ENCODE measurements around the gene PHACTR3.

PHACTR3 gene

DNA sequence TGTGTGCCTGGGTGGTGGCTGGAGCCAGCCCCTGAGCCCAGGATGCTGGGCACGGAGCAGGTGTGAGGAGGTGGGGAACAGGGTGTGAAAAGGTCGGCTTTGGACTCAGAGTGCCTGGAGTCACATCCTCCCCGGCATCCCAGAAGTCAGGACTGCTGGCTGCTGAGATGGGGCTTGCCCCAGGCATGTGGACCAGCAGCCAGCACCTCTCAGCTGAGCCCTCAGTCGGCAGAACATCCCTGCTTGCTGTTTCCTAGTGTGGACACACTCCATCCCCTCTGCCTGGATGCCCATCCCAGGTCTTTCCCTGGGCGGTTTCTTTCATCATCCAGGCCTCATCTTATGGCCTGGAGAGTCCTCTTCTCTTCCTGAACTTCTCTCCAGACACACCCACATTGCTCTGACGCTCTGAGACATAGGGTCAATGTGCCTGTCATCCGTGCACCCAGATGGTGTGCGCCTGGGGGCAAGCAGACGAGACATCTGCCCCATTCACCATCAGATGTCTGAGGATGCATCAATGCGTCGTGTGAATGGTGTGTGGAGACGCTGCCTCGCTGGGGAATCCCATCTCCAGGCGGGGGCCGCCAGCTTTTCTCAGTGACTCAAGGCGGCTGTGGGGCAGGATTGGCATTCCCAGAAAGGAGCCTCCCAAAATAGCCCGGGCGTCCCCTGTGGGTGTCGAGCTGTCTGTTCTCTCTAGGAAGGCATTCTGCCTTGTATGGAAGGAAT lies 224.9 kb downstream of the PHACTR3 start:
- TF ChIP-seq, protein P1, sequence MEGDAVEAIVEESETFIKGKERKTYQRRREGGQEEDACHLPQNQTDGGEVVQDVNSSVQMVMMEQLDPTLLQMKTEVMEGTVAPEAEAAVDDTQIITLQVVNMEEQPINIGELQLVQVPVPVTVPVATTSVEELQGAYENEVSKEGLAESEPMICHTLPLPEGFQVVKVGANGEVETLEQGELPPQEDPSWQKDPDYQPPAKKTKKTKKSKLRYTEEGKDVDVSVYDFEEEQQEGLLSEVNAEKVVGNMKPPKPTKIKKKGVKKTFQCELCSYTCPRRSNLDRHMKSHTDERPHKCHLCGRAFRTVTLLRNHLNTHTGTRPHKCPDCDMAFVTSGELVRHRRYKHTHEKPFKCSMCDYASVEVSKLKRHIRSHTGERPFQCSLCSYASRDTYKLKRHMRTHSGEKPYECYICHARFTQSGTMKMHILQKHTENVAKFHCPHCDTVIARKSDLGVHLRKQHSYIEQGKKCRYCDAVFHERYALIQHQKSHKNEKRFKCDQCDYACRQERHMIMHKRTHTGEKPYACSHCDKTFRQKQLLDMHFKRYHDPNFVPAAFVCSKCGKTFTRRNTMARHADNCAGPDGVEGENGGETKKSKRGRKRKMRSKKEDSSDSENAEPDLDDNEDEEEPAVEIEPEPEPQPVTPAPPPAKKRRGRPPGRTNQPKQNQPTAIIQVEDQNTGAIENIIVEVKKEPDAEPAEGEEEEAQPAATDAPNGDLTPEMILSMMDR (IDR thresholded peaks at IDR 0.05; ENCODE audit: extremely low read depth, missing control alignments), result no peak
- no peak for DNase-seq (ENCODE audit: low spot score)

DNA sequence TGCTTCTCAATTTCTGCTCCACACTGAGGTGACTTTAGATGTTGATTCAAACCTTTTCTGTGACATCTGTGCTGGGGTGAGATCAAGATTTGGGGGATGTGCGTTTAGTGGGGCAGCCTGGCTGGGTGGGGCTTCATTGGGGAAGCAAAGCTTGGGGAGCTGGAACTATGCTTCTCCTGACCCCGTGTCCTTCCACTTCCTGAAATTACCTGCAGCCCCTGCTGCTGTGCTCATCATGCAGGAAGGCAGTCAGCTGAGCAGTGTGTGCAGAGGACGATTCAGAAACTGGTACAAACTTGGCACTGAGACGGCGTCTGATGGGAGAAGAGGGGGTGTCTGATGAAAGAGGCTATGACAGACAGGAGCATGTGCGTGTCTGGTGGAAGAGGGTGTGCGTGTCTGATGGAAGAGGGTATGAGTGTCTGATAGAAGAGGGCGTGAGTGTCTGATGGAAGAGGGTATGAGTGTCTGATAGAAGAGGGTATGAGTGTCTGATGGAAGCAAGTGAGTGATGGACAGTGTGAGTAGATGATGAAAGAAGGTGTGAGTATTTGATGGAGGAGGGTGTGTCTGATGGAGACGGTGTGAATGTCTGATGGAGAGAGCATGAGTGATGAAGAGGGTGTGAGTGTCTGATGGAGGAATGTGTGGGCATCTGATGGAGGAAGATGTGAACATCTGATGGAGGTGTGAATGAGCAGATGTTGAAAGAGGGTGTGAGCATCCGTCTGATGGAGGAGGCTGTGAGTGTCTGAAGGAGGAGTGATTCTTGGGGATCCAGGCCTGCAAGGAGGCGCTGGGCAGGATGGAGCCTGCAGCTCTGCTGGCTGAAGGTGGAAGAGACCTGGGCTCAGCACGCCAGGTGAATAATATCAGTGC lies 225.7 kb downstream of the PHACTR3 start:
- TF ChIP-seq, protein P1 (IDR thresholded peaks at IDR 0.05; ENCODE audit: extremely low read depth, missing control alignments), result no peak
- no peak for DNase-seq (ENCODE audit: low spot score)

DNA sequence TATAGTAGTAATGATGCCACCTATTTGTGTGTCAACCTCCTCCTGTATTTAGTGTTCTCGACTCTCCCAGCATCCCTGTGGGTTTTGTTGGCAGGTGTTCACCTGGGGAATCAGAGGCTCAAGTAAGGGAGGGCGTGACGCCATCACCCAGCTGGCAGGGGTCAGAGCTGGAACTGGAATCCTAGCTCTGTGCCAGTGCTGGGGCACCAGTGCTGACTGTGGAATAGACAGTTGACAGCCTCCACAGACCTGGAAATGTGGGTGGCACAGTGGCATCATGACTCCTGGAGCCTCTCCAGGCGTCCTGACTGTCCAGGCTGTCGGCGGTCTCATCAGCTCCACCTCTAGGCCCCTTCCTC lies 226.3 kb downstream of the PHACTR3 start:
- DNase-seq (ENCODE audit: low spot score), result no peak

DNA sequence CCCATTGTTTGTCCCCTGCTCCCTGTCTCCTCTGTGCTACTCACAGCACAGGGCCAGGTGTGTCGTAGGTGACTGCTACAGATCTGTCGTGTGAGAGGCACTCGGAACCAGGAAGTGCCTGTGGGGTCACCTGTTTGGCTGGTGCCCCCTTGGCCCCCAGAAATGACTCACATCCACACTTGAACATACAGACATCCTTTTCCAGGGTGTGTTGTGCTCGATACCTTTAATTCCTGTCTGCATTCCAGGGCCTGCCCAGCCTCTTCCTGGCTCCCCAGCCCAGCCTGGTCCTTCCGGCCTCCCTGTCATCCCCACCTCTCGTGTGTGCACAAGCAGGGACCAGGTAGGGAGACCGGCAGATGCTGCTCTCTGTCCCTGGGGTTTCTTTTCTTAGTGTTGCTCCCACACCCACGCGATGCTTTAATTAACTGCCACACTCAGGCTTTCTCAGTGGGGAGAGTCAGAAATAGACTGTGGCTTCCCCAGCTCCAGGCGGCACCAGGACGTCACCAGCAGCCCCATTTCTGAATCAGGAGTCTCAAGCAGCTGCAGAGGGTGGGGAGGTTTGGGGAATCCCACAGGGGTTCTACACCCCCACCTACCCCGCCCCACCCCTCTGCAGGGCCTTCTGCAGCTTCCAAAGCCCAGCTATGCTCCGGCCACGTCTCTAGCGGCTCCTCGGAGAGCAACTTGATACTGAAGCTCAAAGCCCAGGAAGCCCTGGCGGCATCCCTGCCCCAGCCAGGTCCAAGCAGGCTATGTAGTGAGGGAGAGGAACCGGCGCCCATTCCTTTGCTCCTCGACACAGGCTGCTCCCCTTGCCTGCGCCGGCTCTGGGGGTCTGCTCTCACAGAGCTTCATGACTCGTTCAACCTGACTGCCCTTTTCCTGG lies 226.9 kb downstream of the PHACTR3 start:
- DNase-seq (ENCODE audit: low spot score), result peak; percentile 34

More for the DNA sequence above, 226.3 kb downstream of the PHACTR3 start:
- TF ChIP-seq, protein P1 (IDR thresholded peaks at IDR 0.05; ENCODE audit: extremely low read depth, missing control alignments), result no peak

DNA sequence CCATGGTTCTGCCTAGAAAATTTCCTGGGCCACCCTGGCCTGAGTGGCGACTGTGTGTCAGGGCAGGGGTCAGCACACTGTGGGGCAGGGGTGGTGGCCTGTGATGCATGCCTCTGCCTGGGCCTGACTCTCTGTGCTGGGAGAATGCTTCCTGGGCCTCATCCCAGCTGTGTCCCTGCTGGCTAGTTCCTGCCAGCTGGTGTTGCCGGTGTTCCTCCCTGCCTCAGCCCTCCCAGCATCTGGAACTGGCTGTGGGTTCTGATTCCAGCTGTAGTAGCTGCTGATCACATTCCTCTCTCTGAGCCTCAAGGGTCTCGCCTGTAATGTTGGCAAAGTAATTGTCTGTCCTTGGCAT lies 227.6 kb downstream of the PHACTR3 start:
- TF ChIP-seq, protein P1 (IDR thresholded peaks at IDR 0.05; ENCODE audit: extremely low read depth, missing control alignments), result no peak
- DNase-seq (ENCODE audit: low spot score), result no peak

More for the DNA sequence above, 226.9 kb downstream of the PHACTR3 start:
- TF ChIP-seq, protein P1 (IDR thresholded peaks at IDR 0.05; ENCODE audit: extremely low read depth, missing control alignments), result no peak

DNA sequence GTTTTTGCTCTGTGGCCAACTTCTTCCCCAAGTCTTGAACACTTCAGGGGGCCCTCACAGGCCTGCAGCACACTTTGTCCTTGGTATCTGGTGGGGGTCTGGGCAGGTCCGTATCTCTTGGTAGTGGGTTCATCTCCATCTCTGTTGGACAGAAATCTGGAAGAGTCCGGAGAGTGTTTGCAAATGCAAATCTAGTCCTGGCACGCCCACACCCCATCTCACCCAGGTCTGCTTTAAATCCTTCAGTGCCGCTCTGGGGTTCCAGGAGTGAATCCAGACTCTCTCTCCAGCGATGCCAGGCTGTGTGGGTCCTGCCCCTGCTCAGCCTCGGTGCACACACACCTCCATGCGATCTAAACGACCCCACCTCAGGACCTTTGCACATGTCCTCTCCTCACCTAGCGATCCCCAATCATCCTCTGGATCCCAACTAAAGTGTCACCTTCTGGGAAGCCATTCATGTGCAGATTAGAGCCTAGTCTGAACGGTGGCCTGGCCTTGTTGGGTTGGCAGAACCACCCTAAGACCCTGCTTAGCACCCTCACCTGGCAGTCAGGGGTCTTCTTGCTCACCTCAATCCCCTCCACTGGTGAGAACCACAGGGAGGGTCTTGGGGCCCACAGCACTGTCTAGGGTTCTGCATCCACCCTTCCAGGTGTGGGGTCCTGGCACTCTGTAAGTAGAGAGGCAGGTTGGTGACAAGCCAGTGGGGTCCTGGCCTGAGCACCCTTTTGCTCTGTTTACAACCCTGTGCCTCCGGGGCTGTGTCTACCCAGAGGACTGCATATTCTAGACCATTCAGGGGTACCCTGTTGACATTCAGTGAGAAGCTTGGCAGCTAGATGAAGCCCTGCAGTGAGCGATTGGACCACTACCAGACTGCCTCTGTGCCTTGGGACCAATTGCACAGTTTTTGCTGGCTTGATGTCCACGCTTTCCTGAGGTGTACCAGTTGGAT lies 228.3 kb downstream of the PHACTR3 start:
- TF ChIP-seq, protein P1 (IDR thresholded peaks at IDR 0.05; ENCODE audit: extremely low read depth, missing control alignments), result no peak
- DNase-seq (ENCODE audit: low spot score), result no peak

All from GM20000 (cell line).